Measurements from ENCODE around the gene THTPA.
"Not testable (repeated sequence)": the region's sequence is repeated elsewhere in the genome, so short reads cannot be mapped to it uniquely, and the experiment has no call there.

The THTPA gene

DNA sequence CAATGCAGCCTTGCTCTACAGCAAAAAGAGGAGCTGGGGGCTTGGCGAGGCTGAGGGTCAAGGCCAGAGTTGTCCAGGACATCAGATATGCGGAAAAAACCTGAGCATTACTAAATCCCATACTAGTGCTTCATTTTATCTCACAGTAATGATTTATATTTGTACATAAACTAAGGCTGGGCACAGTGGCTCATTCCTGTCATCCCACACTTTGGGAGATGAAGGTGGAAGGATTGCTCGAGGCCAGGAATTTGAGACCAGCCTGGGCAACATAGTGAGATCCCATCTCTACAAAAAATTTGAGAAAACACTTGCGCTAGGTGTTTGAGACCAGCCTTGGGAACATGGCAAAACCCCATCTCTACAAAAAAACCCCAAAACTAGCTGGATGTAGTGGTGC lies 34.1 kb downstream of the THTPA start:
- DNase-seq: no peak

DNA sequence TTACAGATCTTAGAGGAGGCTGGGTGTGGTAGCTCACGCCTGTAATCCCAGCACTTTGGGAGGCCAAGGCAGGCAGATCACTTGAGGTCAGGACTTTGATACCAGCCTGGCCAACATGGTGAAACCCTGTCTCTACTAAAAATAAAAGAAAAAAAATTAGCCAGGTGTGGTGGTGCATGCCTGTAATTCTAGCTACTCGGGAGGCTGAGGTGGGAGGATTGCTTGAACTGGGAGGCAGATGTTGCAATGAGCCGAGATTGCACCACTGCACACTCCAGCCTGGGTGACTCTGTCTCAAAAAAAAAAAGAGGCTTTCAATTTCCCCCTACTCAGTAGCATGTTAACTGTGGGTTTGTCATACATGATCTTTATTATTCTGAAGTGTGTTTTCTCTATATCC lies 38.1 kb downstream of the THTPA start:
- DNase-seq: not testable (repeated sequence)

- DNase-seq: no peak
Observed at GRCh38 chr14:23600322-23600707, 44.2 kb downstream of the THTPA start.

GRCh38 chr14:23600806-23601205 lies 44.7 kb downstream of the THTPA start:
- no peak for DNase-seq

- peak; percentile 7 for DNase-seq
Observed at GRCh38 chr14:23601424-23601823, 45.4 kb downstream of the THTPA start.

- no peak for DNase-seq
Observed at GRCh38 chr14:23601845-23602180, 45.7 kb downstream of the THTPA start.

DNA sequence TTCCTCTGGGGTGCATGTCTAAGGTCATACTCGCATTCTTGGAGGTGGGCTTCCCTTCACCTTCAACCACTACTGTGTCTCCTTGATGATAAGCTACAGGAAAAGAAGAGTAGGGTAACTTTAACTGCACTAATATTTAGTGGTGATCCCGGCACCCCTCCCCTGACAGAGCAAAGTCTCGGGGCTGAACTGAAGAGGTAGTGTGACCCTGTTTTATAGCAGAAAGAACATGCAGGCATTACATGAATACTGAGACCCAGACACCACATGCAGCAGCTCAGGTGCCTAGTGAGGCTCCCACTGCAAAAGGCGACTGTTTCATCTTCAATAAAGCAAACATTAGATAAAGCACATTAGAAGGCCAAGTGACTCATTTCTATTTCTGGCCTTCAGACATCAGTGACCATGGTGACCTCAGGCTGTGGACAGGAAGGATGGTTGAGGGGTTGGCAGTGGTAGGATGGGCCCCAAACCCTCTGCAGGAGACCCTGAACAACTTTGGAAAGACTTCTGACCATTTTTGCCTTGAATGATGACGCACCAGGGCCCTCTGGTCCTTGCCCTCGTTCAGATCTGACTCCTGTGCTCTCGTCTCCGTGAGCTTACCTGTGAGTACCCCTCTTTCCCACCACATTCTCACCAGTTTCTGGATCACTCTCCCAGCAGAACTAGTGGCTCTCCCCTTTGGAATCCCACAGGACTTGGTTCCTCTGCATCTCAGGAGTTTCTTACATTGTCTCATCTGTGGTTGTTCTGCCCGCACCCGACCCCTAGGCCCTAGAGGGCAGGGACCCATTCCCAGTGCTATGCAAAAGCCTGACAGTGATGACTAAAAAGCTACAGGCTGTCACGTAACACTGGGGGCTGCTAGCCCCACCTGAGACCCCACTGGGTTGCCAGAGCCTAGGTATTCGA lies 46.4 kb downstream of the THTPA start:
- DNase-seq: no peak

DNA sequence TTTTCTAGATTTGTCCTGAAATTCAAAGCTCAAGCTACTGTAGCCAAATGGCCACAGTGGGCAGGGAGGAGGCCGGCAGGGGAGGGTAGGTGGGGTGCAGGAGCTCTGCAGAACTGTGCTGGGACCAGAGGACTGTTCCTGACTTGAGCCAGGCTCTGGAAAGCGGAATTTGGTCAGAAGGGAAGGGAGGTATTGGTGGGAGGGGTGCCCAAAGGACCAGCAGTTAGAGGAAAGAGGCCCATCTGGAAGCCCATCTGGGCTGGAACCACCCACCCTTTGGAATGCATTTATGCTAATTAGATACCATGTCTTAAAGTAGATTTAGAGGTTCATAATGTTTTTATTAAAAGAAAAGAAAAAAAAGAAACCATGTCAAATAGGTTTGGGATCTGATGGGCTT lies 47.0 kb downstream of the THTPA start:
- peak; percentile 4 for DNase-seq

DNA sequence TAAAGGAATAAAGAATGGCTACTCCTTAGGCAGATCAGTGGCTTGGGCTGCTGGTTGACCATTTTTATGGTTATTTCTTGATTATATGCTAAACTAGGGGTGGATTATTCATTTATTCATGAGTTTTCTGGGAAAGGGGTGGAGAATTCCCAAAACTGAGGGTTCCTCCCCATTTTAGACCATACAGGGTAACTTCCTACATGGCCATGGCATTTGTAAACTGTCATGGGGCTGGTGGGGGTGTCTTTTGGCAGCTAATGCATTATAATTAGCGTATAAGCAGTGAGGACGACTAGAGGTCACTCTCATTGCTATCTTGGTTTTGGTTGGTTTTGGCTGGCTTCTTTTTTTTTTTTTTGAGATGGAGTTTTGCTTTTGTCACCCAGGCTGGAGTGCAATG lies 48.1 kb downstream of the THTPA start:
- no peak for DNase-seq

- no peak for DNase-seq
Observed at GRCh38 chr14:23604675-23605170, 48.7 kb downstream of the THTPA start.

DNA sequence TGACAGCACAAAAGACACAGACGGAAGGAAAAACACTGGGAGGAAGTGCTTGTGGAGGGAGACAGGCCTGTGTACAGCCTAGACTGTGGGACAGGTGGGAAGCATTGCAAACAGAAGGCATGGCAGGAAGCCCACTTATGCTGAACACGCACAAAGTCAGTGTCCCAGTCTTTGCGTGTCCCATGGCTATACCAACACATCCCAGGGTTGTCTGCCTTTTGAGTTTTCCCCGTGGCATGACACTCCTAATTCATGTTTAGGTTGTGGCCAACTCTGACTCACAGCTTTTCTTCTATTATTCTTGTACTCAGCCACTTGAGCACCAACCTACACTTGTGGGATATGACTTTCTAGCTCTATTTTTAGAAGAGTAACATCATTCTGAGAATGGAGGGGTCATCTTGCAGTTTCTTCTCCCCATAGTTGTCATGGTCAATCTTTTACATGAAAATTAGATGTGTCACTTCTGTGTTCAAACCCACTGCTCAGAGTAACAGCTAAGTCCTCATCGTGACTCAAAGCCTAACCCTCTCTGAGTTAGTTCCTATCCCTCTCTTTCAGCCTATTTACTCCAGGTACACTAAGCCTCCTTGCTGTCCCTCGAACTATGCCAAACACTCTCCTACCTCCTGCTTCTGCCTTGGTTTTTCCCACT lies 50.0 kb downstream of the THTPA start:
- no peak for DNase-seq

DNA sequence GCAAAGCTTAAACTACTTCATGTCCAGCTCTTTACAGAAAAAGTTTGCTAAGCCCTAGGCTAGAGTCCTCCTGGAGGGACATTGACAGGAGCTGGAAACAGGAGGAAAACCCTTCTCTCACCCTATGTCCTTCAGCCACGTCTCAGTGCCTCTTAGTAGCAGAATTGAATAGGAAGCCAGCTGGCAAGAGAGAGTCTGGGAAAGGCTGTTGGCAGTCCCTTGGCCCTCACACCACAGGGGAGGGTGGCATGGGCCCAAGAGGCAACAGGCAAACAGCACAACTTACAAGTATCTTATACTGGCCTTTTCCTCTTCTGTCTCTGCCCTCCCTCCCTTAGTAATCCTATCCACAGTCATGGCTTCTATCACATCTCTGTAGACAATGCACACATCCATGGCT lies 52.4 kb downstream of the THTPA start:
- peak; percentile 47 for DNase-seq

DNA sequence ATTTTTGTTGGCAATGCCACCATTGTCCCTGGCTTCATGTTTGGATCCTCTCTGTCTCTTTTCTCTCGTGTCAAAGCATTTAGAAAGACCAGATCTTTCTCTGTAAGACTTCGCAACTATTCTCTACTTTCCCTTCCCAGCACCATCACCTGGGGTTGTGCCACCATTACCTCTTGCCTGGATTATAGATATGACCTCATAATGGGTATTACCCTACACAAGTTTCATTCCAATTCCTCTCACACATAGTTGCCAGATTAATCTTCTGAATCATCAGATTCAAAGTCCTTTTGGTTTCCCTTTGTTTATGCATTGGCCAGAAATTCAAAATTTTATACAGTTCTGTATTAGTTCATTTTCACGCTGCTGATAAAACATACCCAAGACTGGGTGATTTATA lies 52.9 kb downstream of the THTPA start:
- no peak for DNase-seq

- DNase-seq: not testable (repeated sequence)
Observed at GRCh38 chr14:23609411-23610089, 53.5 kb downstream of the THTPA start.

Data from DMS 273 treated with DMSO at 0.1 percent for 48 hours (cell line).